Upper lobe of left lung (tissue), 6 donors: ENCODE data around the gene ZBTB38. TPM values are rescaled to one million over a fixed set of nuclear protein-coding genes. Genes with fewer than 3 reads are reported as not detected.

Experiments
- ATAC-seq, 2 donors: fragments of 200-7000 bp; cut with Tn5 transposase; one replicate each; pipeline ENCODE4 v1.9.1; 2022; ENCODE audit warnings: mild to moderate bottlenecking in 2 of 2, moderate library complexity in 2 of 2; ENCODE audit not compliant: low FRiP score in 2 of 2
- DNase-seq, 2 donors: peaks; one replicate each; pipeline ENCODE4 v3.0.0-alpha.2; 2019 to 2020
- H3K27ac ChIP-seq, 4 donors: fragments of 200-600 bp; sonication (generic); one replicate each; pipeline ENCODE4 v1.5.1; 2016 to 2019
- H3K27me3 ChIP-seq, 4 donors: fragments of 200-600 bp; sonication (generic); one replicate each; pipeline ENCODE4 v1.5.1; 2017 to 2019
- H3K36me3 ChIP-seq, 4 donors: fragments of 200-600 bp; sonication (generic); one replicate each; pipeline ENCODE4 v1.5.1; 2016 to 2019
- H3K4me1 ChIP-seq, 4 donors: fragments of 200-600 bp; sonication (generic); one replicate each; pipeline ENCODE4 v1.5.1; 2018 to 2019
- H3K4me3 ChIP-seq, 4 donors: fragments of 200-600 bp; sonication (generic); one replicate each; pipeline ENCODE4 v1.5.1; 2017 to 2019; ENCODE audit warnings: mild to moderate bottlenecking in 2 of 4, moderate library complexity in 1 of 4
- H3K9me3 ChIP-seq, 4 donors: fragments of 200-600 bp; sonication (generic); one replicate each; pipeline ENCODE4 v1.5.1; 2018 to 2019
- EP300 ChIP-seq, 4 donors: sonication (generic); formaldehyde crosslinking; IDR thresholded peaks; one replicate each; pipeline ENCODE4 v1.5.1; 2017; ENCODE audit warnings: antibody characterized with exemption in 4 of 4, control low read depth in 2 of 4
- POLR2A ChIP-seq, 4 donors: fragments of 450-650 bp; IDR thresholded peaks; one replicate each; pipeline ENCODE4 v1.5.1; 2016 to 2017; ENCODE audit warnings: antibody characterized with exemption in 4 of 4, mild to moderate bottlenecking in 2 of 4
- POLR2AphosphoS5 ChIP-seq, 2 donors: sonication (generic); formaldehyde crosslinking; IDR thresholded peaks; one replicate each; pipeline ENCODE4 v1.5.1; 2017; ENCODE audit warnings: antibody characterized with exemption in 2 of 2
- WGBS, 2 donors: methylation state at CpG; one replicate each; pipeline ENCODE4 v1.1.5; 2017 to 2018; 5-methylcytosine and 5-hydroxymethylcytosine counted together
- total RNA-seq, 6 donors: library from RNA; depleted of rRNA in 4 of 6; stranded (reverse); fragments of >200 nt in 4 of 6; gene quantifications; one replicate each; pipeline versions ENCODE4 v1.1.0 to v1.2.1, GENCODE V29; 2016 to 2021
- TF ChIP-seq, protein P1 (sequence below), 6 experiments: fragments of 450-650 bp in 4 of 6; fragments of 200-600 bp in 2 of 6; sonication (generic) in 2 of 6; IDR thresholded peaks; one replicate each; pipeline ENCODE4 v1.5.1; 2016 to 2019; ENCODE audit warnings: antibody characterized with exemption in 6 of 6
- donor health status: DM: no; HTN: no; CAD: no; lungs with moderate emphysema.
- donor health status: DM: no; HTN: yes; CAD: no; lungs with severe emphysema.

The ZBTB38 gene
- total RNA-seq, 6 donors from 2014 or later, result 80.2 to 146 (median 91.8) TPM

DNA sequence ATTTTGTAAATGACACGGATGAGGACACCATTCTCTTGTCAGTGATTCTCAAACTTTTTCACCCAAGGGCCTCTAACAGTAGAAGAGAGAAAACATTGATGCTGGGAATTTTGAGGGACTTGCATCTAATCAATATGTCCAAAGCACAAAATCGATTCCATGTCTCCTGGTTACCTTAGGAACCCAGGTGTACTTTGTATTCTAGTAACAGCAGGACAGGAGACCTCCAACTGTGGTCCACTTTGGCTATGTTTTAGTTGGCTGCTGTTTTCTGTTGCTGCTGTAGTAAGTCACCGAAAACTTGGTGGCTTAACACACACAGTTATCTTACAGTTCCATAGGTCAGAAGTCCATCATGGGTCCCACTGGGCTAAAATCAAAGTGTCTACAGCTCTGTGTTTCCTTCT lies 24.4 kb upstream of the ZBTB38 start:
- Histone ChIP-seq H3K4me1 (no peaks in the 10 kb centered on the region), H3K27ac (no peak overlapping the region), H3K9me3 (no peaks in the 10 kb centered on the region), H3K27me3 (no peaks in the 10 kb centered on the region), H3K4me3 (no peak overlapping the region), H3K36me3 (no peaks in the 10 kb centered on the region)
- WGBS, 2 donors, result 93 to 95% methylated on average over 3 of the region's 3 CpGs
- ATAC-seq (no peak), DNase-seq (no peak)
- no peak for TF ChIP-seq POLR2AphosphoS5 (IDR thresholded peaks at IDR 0.05)
- no peak for TF ChIP-seq POLR2A (IDR thresholded peaks at IDR 0.05)
- no peak for TF ChIP-seq EP300 (IDR thresholded peaks at IDR 0.05)
- TF ChIP-seq, protein P1, sequence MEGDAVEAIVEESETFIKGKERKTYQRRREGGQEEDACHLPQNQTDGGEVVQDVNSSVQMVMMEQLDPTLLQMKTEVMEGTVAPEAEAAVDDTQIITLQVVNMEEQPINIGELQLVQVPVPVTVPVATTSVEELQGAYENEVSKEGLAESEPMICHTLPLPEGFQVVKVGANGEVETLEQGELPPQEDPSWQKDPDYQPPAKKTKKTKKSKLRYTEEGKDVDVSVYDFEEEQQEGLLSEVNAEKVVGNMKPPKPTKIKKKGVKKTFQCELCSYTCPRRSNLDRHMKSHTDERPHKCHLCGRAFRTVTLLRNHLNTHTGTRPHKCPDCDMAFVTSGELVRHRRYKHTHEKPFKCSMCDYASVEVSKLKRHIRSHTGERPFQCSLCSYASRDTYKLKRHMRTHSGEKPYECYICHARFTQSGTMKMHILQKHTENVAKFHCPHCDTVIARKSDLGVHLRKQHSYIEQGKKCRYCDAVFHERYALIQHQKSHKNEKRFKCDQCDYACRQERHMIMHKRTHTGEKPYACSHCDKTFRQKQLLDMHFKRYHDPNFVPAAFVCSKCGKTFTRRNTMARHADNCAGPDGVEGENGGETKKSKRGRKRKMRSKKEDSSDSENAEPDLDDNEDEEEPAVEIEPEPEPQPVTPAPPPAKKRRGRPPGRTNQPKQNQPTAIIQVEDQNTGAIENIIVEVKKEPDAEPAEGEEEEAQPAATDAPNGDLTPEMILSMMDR (IDR thresholded peaks at IDR 0.05), result no peak

DNA sequence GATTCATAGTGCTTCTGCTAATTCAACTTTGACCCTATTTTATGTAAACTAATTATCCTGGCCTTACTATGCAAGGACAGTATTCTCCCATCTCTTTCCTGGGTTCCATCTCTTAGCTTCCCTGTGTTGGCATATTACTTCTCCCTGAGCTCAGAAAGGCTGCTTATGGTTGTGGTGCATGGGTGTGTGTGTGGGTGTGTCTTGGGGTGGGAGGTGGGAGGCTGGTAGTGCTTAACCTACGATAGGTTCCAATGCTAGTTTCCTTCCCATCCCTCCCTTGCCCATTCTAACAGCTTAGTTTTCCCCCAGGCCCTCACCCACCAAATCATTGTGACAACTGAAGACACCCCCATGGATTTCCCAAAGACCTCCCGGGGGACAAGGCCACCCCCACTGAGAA lies 22.8 kb upstream of the ZBTB38 start:
- Histone ChIP-seq H3K27ac (no peak overlapping the region), H3K36me3 (no peaks in the 10 kb centered on the region), H3K4me3 (no peak overlapping the region), H3K9me3 (no peaks in the 10 kb centered on the region), H3K4me1 (no peaks in the 10 kb centered on the region), H3K27me3 (no peaks in the 10 kb centered on the region)
- ATAC-seq (no peak), DNase-seq (no peak)
- TF ChIP-seq, protein P1 (IDR thresholded peaks at IDR 0.05), result no peak
- TF ChIP-seq POLR2A (IDR thresholded peaks at IDR 0.05) (no peak), POLR2AphosphoS5 (IDR thresholded peaks at IDR 0.05) (no peak), EP300 (IDR thresholded peaks at IDR 0.05) (no peak)
- WGBS, 2 donors, result 90 to 91% methylated on average over 2 of the region's 2 CpGs

DNA sequence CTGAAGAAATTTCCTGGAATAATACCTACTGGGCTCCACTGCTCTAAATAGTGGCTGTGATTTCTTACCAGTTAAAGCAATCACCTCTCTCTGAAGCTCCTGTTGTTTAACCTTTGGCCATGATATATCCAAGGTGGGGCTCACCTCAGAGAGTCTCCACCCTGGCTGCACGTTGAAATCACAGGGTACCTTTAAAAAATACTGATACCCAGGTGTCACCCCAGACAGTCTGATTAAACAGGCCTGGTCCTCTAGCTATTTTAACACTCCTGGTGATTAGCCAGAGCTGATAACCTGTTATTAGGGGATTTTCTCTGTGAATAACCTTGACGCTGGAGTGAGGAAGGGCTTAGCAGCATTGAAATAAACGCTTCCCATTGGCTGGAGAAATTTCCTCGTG lies 22.3 kb upstream of the ZBTB38 start:
- ATAC-seq (no peak), DNase-seq (no peak)
- H3K4me1 ChIP-seq, result no peaks in the 10 kb centered on the region

DNA sequence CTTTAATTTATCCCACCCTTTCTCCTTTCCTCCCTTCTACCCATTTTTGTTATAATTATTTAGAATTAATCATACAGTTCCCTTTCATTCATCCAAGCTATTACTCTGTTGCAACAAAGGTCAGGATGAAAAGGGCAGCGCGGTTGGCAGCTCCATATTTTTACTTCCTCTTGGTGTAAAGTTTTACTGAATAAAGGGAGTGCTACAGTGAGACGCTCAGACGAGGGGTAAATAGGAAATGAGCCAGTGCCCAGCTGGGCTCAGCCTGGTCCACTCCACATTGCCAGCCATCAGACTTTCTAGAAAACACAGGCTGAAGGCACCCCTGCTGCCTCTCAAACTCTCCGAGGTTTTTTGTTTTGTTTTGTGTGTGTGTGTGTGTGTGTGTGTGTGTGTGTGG lies 21.9 kb upstream of the ZBTB38 start:
- H3K36me3 ChIP-seq, result no peaks in the 10 kb centered on the region
- H3K4me3 ChIP-seq, result no peak overlapping the region
- no peaks in the 10 kb centered on the region for H3K9me3 ChIP-seq
- no peaks in the 10 kb centered on the region for H3K27me3 ChIP-seq
- 54 to 56% methylated on average over 5 of the region's 5 CpGs for WGBS, 2 donors
- no peak for TF ChIP-seq EP300 (IDR thresholded peaks at IDR 0.05)
- no peak for TF ChIP-seq POLR2A (IDR thresholded peaks at IDR 0.05)
- no peak for TF ChIP-seq POLR2AphosphoS5 (IDR thresholded peaks at IDR 0.05)
- TF ChIP-seq, protein P1 (IDR thresholded peaks at IDR 0.05), result no peak
- no peaks in the 10 kb centered on the region for H3K4me1 ChIP-seq
- DNase-seq, result no peak
- no peak overlapping the region for H3K27ac ChIP-seq
- no peak for ATAC-seq

More for the DNA sequence above, 22.3 kb upstream of the ZBTB38 start:
- H3K36me3 ChIP-seq, result no peaks in the 10 kb centered on the region
- H3K27ac ChIP-seq, result no peak overlapping the region
- H3K4me3 ChIP-seq, result no peak overlapping the region
- H3K27me3 ChIP-seq, result no peaks in the 10 kb centered on the region
- no peaks in the 10 kb centered on the region for H3K9me3 ChIP-seq
- no peak for TF ChIP-seq POLR2A (IDR thresholded peaks at IDR 0.05)
- TF ChIP-seq, protein P1 (IDR thresholded peaks at IDR 0.05), result no peak
- TF ChIP-seq POLR2AphosphoS5 (IDR thresholded peaks at IDR 0.05), result no peak
- no peak for TF ChIP-seq EP300 (IDR thresholded peaks at IDR 0.05)
- 83 to 88% methylated on average over 4 of the region's 4 CpGs for WGBS, 2 donors

DNA sequence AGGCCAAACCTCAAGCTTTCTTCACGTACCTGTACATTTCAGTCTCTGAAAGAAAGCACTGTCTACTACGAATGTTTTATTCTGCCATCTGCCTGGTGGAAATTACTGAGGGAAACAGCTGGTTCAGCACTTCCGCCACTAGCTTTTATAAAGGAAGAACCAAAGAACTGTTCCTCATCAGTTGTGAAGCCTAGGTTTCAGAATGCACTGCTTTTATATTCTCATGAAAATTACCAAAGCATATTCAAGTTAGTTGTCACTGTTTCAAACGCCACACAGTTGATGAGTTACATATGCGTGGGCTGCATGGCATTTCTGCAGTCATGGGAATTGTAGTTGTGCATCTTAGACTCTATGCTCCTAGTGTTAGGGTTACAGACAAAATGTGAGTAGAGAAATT lies 21.5 kb upstream of the ZBTB38 start:
- WGBS, 2 donors, result 65 to 72% methylated on average over 5 of the region's 5 CpGs
- no peak for ATAC-seq
- Histone ChIP-seq H3K9me3 (no peaks in the 10 kb centered on the region), H3K4me3 (no peak overlapping the region), H3K4me1 (no peaks in the 10 kb centered on the region), H3K27me3 (no peaks in the 10 kb centered on the region), H3K36me3 (no peaks in the 10 kb centered on the region), H3K27ac (no peak overlapping the region)
- TF ChIP-seq POLR2A (IDR thresholded peaks at IDR 0.05) (no peak), POLR2AphosphoS5 (IDR thresholded peaks at IDR 0.05) (no peak)
- DNase-seq, result no peak
